Skeletal muscle tissue (tissue), 4 donors: Measurements from ENCODE around the gene AGPAT3. TPM values are rescaled to one million over a fixed set of nuclear protein-coding genes. Genes with fewer than 3 reads are reported as not detected.

ENCODE experiments used
- H3K27ac ChIP-seq: one replicate; pipeline ENCODE4 v1.7.0; 2013; ENCODE audit warnings: mild to moderate bottlenecking, low read depth, low read length, inconsistent platforms
- H3K27me3 ChIP-seq, 3 donors: one replicate each; pipeline ENCODE4 v1.7.0; 2013; ENCODE audit warnings: low read length in 3 of 3; ENCODE audit not compliant: control insufficient read depth in 3 of 3, insufficient read depth in 3 of 3
- H3K36me3 ChIP-seq, 3 donors: one replicate each; pipeline ENCODE4 v1.7.0; 2013; ENCODE audit warnings: low read length in 3 of 3; ENCODE audit not compliant: control insufficient read depth in 3 of 3, insufficient read depth in 3 of 3
- H3K4me1 ChIP-seq, 3 donors: one replicate each; pipeline ENCODE4 v1.7.0; 2013; ENCODE audit warnings: low read length in 3 of 3, mild to moderate bottlenecking in 3 of 3; ENCODE audit not compliant: control insufficient read depth in 3 of 3, insufficient read depth in 3 of 3
- H3K4me3 ChIP-seq, 3 donors: one replicate each; pipeline ENCODE4 v1.7.0; 2013; ENCODE audit warnings: low read length in 3 of 3
- H3K9ac ChIP-seq, 3 donors: one replicate each; pipeline ENCODE4 v1.7.0; 2013; ENCODE audit warnings: low read length in 3 of 3, mild to moderate bottlenecking in 3 of 3, moderate library complexity in 2 of 3, low read depth in 1 of 3
- H3K9me3 ChIP-seq, 3 donors: one replicate each; pipeline ENCODE4 v1.7.0; 2013; ENCODE audit warnings: low read length in 3 of 3; ENCODE audit not compliant: control insufficient read depth in 3 of 3
- total RNA-seq: library from RNA; depleted of rRNA; stranded (reverse); fragments of >200 nt; gene quantifications from one replicate; pipeline ENCODE4 v1.2.3, GENCODE V29; 2014
- donor health status: Osteomylitis.

AGPAT3 gene
- total RNA-seq, 1 donor from 2014 or later: 16.7 TPM

- H3K27ac ChIP-seq: peak overlapping the region; percentile 70
- peaks cover 23 to 71% (median 60%) of the 10 kb centered on the region in 3 donors for H3K4me1 ChIP-seq
- no peaks in the 10 kb centered on the region for H3K9me3 ChIP-seq
- H3K36me3 ChIP-seq: peaks cover 2 to 9% (median 3%) of the 10 kb centered on the region in 3 donors
- H3K9ac ChIP-seq: peak overlapping the region in 2 of 3 donors; percentile 14 to 83
- H3K27me3 ChIP-seq: no peaks in the 10 kb centered on the region
- peak overlapping the region in 1 of 3 donors; percentile 81 for H3K4me3 ChIP-seq
Measured at GRCh38 chr21:43939443-43940328, 74.7 kb downstream of the AGPAT3 start.

GRCh38 chr21:43940329-43941050 is 75.5 kb downstream of the AGPAT3 start:
- peak overlapping the region in 1 of 3 donors; percentile 57 for H3K9ac ChIP-seq
- no peaks in the 10 kb centered on the region for H3K27me3 ChIP-seq
- H3K4me3 ChIP-seq: no peak overlapping the region
- H3K4me1 ChIP-seq: peaks cover 23 to 72% (median 56%) of the 10 kb centered on the region in 3 donors
- H3K9me3 ChIP-seq: no peaks in the 10 kb centered on the region
- peaks cover 0 to 9% (median 2%) of the 10 kb centered on the region in 3 donors for H3K36me3 ChIP-seq
- no peak overlapping the region for H3K27ac ChIP-seq

GRCh38 chr21:43942201-43942600 is 77.2 kb downstream of the AGPAT3 start:
- Histone ChIP-seq H3K9me3 (no peaks in the 10 kb centered on the region), H3K27me3 (no peaks in the 10 kb centered on the region), H3K9ac (no peak overlapping the region), H3K27ac (no peak overlapping the region), H3K36me3 (peaks cover 0 to 9% (median 2%) of the 10 kb centered on the region in 3 donors), H3K4me1 (peaks cover 10 to 62% (median 43%) of the 10 kb centered on the region in 3 donors), H3K4me3 (no peak overlapping the region)

GRCh38 chr21:43942621-43943020 is 77.6 kb downstream of the AGPAT3 start:
- Histone ChIP-seq H3K4me1 (peaks cover 10 to 60% (median 43%) of the 10 kb centered on the region in 3 donors), H3K4me3 (no peak overlapping the region), H3K9me3 (no peaks in the 10 kb centered on the region), H3K9ac (no peak overlapping the region), H3K27me3 (no peaks in the 10 kb centered on the region), H3K36me3 (peaks cover 0 to 9% (median 2%) of the 10 kb centered on the region in 3 donors), H3K27ac (no peak overlapping the region)

GRCh38 chr21:43943512-43944077 is 78.6 kb downstream of the AGPAT3 start:
- Histone ChIP-seq H3K27me3 (no peaks in the 10 kb centered on the region), H3K4me1 (peaks cover 8 to 55% (median 40%) of the 10 kb centered on the region in 3 donors), H3K27ac (no peak overlapping the region), H3K9ac (no peak overlapping the region), H3K4me3 (no peak overlapping the region), H3K36me3 (peaks cover 2 to 9% (median 3%) of the 10 kb centered on the region in 3 donors), H3K9me3 (no peaks in the 10 kb centered on the region)

GRCh38 chr21:43944078-43944633 is 79.1 kb downstream of the AGPAT3 start:
- H3K9ac ChIP-seq: no peak overlapping the region
- H3K27me3 ChIP-seq: no peaks in the 10 kb centered on the region
- no peak overlapping the region for H3K27ac ChIP-seq
- H3K4me1 ChIP-seq: peaks cover 3 to 50% (median 34%) of the 10 kb centered on the region in 3 donors
- H3K4me3 ChIP-seq: no peak overlapping the region
- H3K36me3 ChIP-seq: peaks cover 2 to 10% (median 4%) of the 10 kb centered on the region in 3 donors
- peaks cover 0 to 3% (median 1%) of the 10 kb centered on the region in 3 donors for H3K9me3 ChIP-seq

- Histone ChIP-seq H3K4me1 (peaks cover 3 to 44% (median 28%) of the 10 kb centered on the region in 3 donors), H3K9me3 (peaks cover 0 to 7% (median 5%) of the 10 kb centered on the region in 3 donors), H3K27ac (no peak overlapping the region), H3K27me3 (no peaks in the 10 kb centered on the region), H3K4me3 (no peak overlapping the region), H3K36me3 (peaks cover 2 to 14% (median 8%) of the 10 kb centered on the region in 3 donors), H3K9ac (no peak overlapping the region)
Measured at GRCh38 chr21:43944757-43945156, 79.7 kb downstream of the AGPAT3 start.

GRCh38 chr21:43948740-43949498 is 83.9 kb downstream of the AGPAT3 start:
- H3K27me3 ChIP-seq: no peaks in the 10 kb centered on the region
- H3K4me1 ChIP-seq: peaks cover 19 to 38% (median 33%) of the 10 kb centered on the region in 3 donors
- H3K9me3 ChIP-seq: peaks cover 0 to 7% (median 5%) of the 10 kb centered on the region in 3 donors

More at GRCh38 chr21:43948740-43949498, 83.9 kb downstream of the AGPAT3 start:
- no peak overlapping the region for H3K4me3 ChIP-seq
- H3K36me3 ChIP-seq: peaks cover 0 to 8% (median 7%) of the 10 kb centered on the region in 3 donors
- H3K27ac ChIP-seq: no peak overlapping the region
- H3K9ac ChIP-seq: no peak overlapping the region
